Measurements from ENCODE around the gene WNT11.

- TF ChIP-seq EZH2phosphoT487 (IDR thresholded peaks at IDR 0.05; ENCODE audit: borderline replicate concordance, low read depth) (no peak), POLR2AphosphoS5 (IDR thresholded peaks at IDR 0.05; ENCODE audit: low read depth, low read length) (no peak), REST (IDR thresholded peaks at IDR 0.05; ENCODE audit: low read depth, low read length) (no peak), CTCF (IDR thresholded peaks at IDR 0.05) (no peak), FOXJ3 (CRISPR knock-in tag; IDR thresholded peaks at IDR 0.05) (no peak), GABPA (IDR thresholded peaks at IDR 0.05; ENCODE audit: low read depth) (no peak)
These were observed 18.9 kb upstream of the WNT11 start for GRCh38 chr11:76225122-76225611.
